Fibroblast of mammary gland (primary cell): ENCODE results near the gene ABO.
"Not testable (repeated sequence)": the region's sequence is repeated elsewhere in the genome, so short reads cannot be mapped to it uniquely, and the experiment has no call there.

Experiments used
- DNase-seq: peaks from one replicate; pipeline ENCODE4 v3.0.0-alpha.2; 2010; ENCODE audit warnings: low read depth
- H3K4me3 ChIP-seq: 2 replicates; pipeline ENCODE4 v1.5.1; 2011; ENCODE audit warnings: low read depth, mild to moderate bottlenecking, low read length, moderate library complexity; ENCODE audit not compliant: control insufficient read depth
- CTCF ChIP-seq: conservative IDR thresholded peaks from 2 replicates; pipeline ENCODE4 v1.5.1; 2011; ENCODE audit warnings: low read depth, low read length, inconsistent platforms; ENCODE audit not compliant: control insufficient read depth, insufficient read depth

Gene ABO

GRCh38 chr9:133269537-133270362 lies 5.3 kb downstream of the ABO start:
- DNase-seq: no peak
- TF ChIP-seq CTCF: no peak
- no peak overlapping the region for H3K4me3 ChIP-seq

GRCh38 chr9:133269136-133269535 lies 5.9 kb downstream of the ABO start:
- DNase-seq, H3K4me3 ChIP-seq: not testable (repeated sequence)

GRCh38 chr9:133268335-133269056 lies 6.5 kb downstream of the ABO start:
- no peak for TF ChIP-seq CTCF
- DNase-seq: no peak
- H3K4me3 ChIP-seq: no peak overlapping the region

GRCh38 chr9:133264235-133264764 lies 10.7 kb downstream of the ABO start:
- no peak overlapping the region for H3K4me3 ChIP-seq
- TF ChIP-seq CTCF: no peak
- DNase-seq: no peak

GRCh38 chr9:133263557-133263956 lies 11.4 kb downstream of the ABO start:
- no peak overlapping the region for H3K4me3 ChIP-seq
- no peak for DNase-seq
- TF ChIP-seq CTCF: no peak

- TF ChIP-seq CTCF: no peak
- DNase-seq: no peak
- no peak overlapping the region for H3K4me3 ChIP-seq
Observed at GRCh38 chr9:133262226-133262625, 12.8 kb downstream of the ABO start.

- H3K4me3 ChIP-seq: no peak overlapping the region
- no peak for TF ChIP-seq CTCF
- DNase-seq: no peak
Observed at GRCh38 chr9:133261753-133262120, 13.3 kb downstream of the ABO start.
